Mammary microvascular endothelial cell (primary cell): ENCODE data around the gene SPEM1. TPM values are rescaled to one million over a fixed set of nuclear protein-coding genes. Genes with fewer than 3 reads are reported as not detected.

ENCODE experiments used
- total RNA-seq: library from RNA; depleted of rRNA; stranded (reverse); fragments of >200 nt; gene quantifications from 2 replicates; pipeline ENCODE4 v1.2.3, GENCODE V29; 2015

The SPEM1 gene
- not detected in 2 replicates for total RNA-seq

GRCh38 chr17:7419819-7420610 is at the start of gene SPEM1:
Gene SPEM1, plus strand, starts transcription at chr17:7420324. Its CDS starts 61 bp downstream, at chr17:7420385.

GRCh38 chr17:7380855-7381683 is 39.1 kb upstream of the SPEM1 start, which contains the start of gene TNK1:
Gene TNK1, plus strand, starts transcription at chr17:7381089. Its CDS starts 1,838 bp downstream, at chr17:7382927.

GRCh38 chr17:7394452-7395191 is 25.5 kb upstream of the SPEM1 start, which contains the start of gene PLSCR3:
Gene PLSCR3, minus strand, starts transcription at chr17:7394525. Its CDS starts 415 bp downstream, at chr17:7394110.

GRCh38 chr17:7403977-7404736 is 16.0 kb upstream of the SPEM1 start, which contains the start of gene TMEM256:
Gene TMEM256, minus strand, starts transcription at chr17:7404097. Its CDS starts 13 bp downstream, at chr17:7404084.

GRCh38 chr17:7407485-7408251 is 12.5 kb upstream of the SPEM1 start, which contains the start of gene NLGN2:
Gene NLGN2, plus strand, starts transcription at chr17:7407845. Its CDS starts 411 bp downstream, at chr17:7408256.

GRCh38 chr17:7425316-7425715 is 5.2 kb downstream of the SPEM1 start, which contains the start of gene SPEM2:
Gene SPEM2, plus strand, starts transcription at chr17:7425616. Its CDS starts 73 bp downstream, at chr17:7425689.

GRCh38 chr17:7428557-7428956 is 8.4 kb downstream of the SPEM1 start, which contains the start of gene SPEM3:
Gene SPEM3, plus strand, starts transcription at chr17:7428857. Its CDS starts 46 bp downstream, at chr17:7428903.

GRCh38 chr17:7439462-7440112 is 19.5 kb downstream of the SPEM1 start, which contains the start of gene FGF11:
Gene FGF11, plus strand, starts transcription at chr17:7439512. Its CDS starts 109 bp downstream, at chr17:7439621.

GRCh38 chr17:7444682-7445618 is 24.8 kb downstream of the SPEM1 start, which contains the start of gene CHRNB1:
Gene CHRNB1, plus strand, starts transcription at chr17:7445061. Its CDS starts 67 bp downstream, at chr17:7445128.

Other genes starting within 250 kb of the SPEM1 start
- 2.8 and 4.1 TPM in 2 replicates for gene ASGR1, start 241.0 kb upstream of the SPEM1 start, total RNA-seq
- gene DLG4, start 200.5 kb upstream of the SPEM1 start, total RNA-seq, result 4.7 and 8.4 TPM in 2 replicates
- gene ACADVL, start 200.4 kb upstream of the SPEM1 start, total RNA-seq, result 187 and 204 TPM in 2 replicates
- gene DVL2, start 185.8 kb upstream of the SPEM1 start, total RNA-seq, result 36.6 and 41.9 TPM in 2 replicates
- 26.9 and 41.7 TPM in 2 replicates for gene PHF23, start 180.9 kb upstream of the SPEM1 start, total RNA-seq
- 280 and 300 TPM in 2 replicates for gene GABARAP, start 177.9 kb upstream of the SPEM1 start, total RNA-seq
- gene CTDNEP1, start 168.6 kb upstream of the SPEM1 start, total RNA-seq, result 49.4 and 51.8 TPM in 2 replicates
- 32.8 and 37.0 TPM in 2 replicates for gene ELP5, start 168.1 kb upstream of the SPEM1 start, total RNA-seq
- 8.7 and 12.3 TPM in 2 replicates for gene CLDN7, start 157.8 kb upstream of the SPEM1 start, total RNA-seq
- gene SLC2A4, start 138.6 kb upstream of the SPEM1 start, total RNA-seq, result 0.10 and 0.13 TPM in 2 replicates
- not detected in 2 replicates for gene YBX2, start 125.7 kb upstream of the SPEM1 start, total RNA-seq
- 572 and 718 TPM in 2 replicates for gene EIF5A, start 112.7 kb upstream of the SPEM1 start, total RNA-seq
- gene GPS2, start 105.0 kb upstream of the SPEM1 start, total RNA-seq, result 63.7 and 93.7 TPM in 2 replicates
- gene NEURL4, start 91.0 kb upstream of the SPEM1 start, total RNA-seq, result 9.8 and 11.4 TPM in 2 replicates
- 0.07 TPM in 1 of 2 replicates, not detected in the other for gene ACAP1, start 83.8 kb upstream of the SPEM1 start, total RNA-seq
- 4.2 and 5.5 TPM in 2 replicates for gene KCTD11, start 68.2 kb upstream of the SPEM1 start, total RNA-seq
- not detected in 2 replicates for gene TMEM95, start 65.2 kb upstream of the SPEM1 start, total RNA-seq
- gene TNK1, start 39.2 kb upstream of the SPEM1 start, total RNA-seq, result 0.15 and 2.5 TPM in 2 replicates
- gene PLSCR3, start 25.8 kb upstream of the SPEM1 start, total RNA-seq, result 66.6 and 72.2 TPM in 2 replicates
- gene TMEM256, start 16.2 kb upstream of the SPEM1 start, total RNA-seq, result 41.1 and 116 TPM in 2 replicates
- gene NLGN2, start 12.5 kb upstream of the SPEM1 start, total RNA-seq, result 2.9 and 3.1 TPM in 2 replicates
- gene SPEM2, start 5.3 kb downstream of the SPEM1 start, total RNA-seq, result not detected in 2 replicates
- not detected in 2 replicates for gene SPEM3, start 8.5 kb downstream of the SPEM1 start, total RNA-seq
- gene TMEM102, start 15.1 kb downstream of the SPEM1 start, total RNA-seq, result 8.0 and 9.7 TPM in 2 replicates
- 0.20 TPM in 1 of 2 replicates, not detected in the other for gene FGF11, start 19.2 kb downstream of the SPEM1 start, total RNA-seq
- gene CHRNB1, start 24.7 kb downstream of the SPEM1 start, total RNA-seq, result 3.5 and 10.1 TPM in 2 replicates
- 18.9 and 20.9 TPM in 2 replicates for gene ZBTB4, start 59.3 kb downstream of the SPEM1 start, total RNA-seq
- not detected in 2 replicates for gene SLC35G6, start 61.1 kb downstream of the SPEM1 start, total RNA-seq
- gene POLR2A, start 64.0 kb downstream of the SPEM1 start, total RNA-seq, result 45.0 and 63.4 TPM in 2 replicates
- 15.9 and 16.8 TPM in 2 replicates for gene TNFSF12, start 128.7 kb downstream of the SPEM1 start, total RNA-seq
- 2.8 and 5.5 TPM in 2 replicates for gene TNFSF13, start 138.4 kb downstream of the SPEM1 start, total RNA-seq
- gene SENP3, start 141.6 kb downstream of the SPEM1 start, total RNA-seq, result 88.5 and 94.1 TPM in 2 replicates
- gene CD68, start 159.3 kb downstream of the SPEM1 start, total RNA-seq, result 28.8 TPM in 2 replicates
- 308 and 329 TPM in 2 replicates for gene MPDU1, start 163.5 kb downstream of the SPEM1 start, total RNA-seq
- gene SOX15, start 169.8 kb downstream of the SPEM1 start, total RNA-seq, result not detected in 2 replicates
- gene FXR2, start 194.6 kb downstream of the SPEM1 start, total RNA-seq, result 29.8 and 33.8 TPM in 2 replicates
- gene SAT2, start 207.5 kb downstream of the SPEM1 start, total RNA-seq, result 18.9 and 24.8 TPM in 2 replicates
- 0.13 TPM in 1 of 2 replicates, not detected in the other for gene SHBG, start 209.8 kb downstream of the SPEM1 start, total RNA-seq
- gene ATP1B2, start 230.6 kb downstream of the SPEM1 start, total RNA-seq, result not detected in 2 replicates